GM19452 (cell line): ENCODE data around the gene NBR1.
"Not testable (repeated sequence)": the region's sequence is repeated elsewhere in the genome, so short reads cannot be mapped to it uniquely, and the experiment has no call there.

Experiments used
- ATAC-seq: cut with Tn5 transposase; IDR thresholded peaks from one replicate; pipeline ENCODE4 v1.9.1; 2021; ENCODE audit not compliant: unreplicated experiment

Gene NBR1

DNA sequence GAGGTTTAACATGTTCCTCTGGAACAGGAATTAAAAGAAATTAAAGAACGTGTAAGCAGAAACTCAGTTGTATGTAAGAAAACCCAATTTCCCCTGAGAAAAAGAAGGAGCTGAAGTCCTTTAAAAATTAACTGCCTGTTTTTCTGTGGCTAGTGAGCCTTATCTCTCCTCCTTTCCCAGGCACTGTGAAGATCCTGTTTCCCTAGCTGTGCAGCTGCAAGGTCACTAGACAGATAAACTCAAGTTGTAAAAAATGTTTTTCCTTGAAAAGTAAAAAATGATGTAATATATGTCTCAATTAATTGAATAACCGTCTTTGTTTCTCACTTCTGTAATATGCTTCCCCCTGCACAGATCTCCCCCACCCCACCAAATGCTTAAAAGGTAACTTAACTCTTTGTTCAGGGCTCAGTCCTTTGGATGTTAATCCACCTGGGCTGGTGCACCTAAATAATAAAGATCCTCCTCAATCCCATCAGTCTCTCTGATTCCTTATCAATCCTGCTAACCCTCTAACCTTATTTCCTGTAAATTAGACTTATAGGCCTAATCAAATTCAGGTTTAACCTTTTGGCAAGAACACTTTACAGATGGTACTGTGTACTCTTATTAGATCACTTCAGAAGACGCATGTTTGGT lies 17.7 kb upstream of the NBR1 start:
- ATAC-seq, result not testable (repeated sequence)

DNA sequence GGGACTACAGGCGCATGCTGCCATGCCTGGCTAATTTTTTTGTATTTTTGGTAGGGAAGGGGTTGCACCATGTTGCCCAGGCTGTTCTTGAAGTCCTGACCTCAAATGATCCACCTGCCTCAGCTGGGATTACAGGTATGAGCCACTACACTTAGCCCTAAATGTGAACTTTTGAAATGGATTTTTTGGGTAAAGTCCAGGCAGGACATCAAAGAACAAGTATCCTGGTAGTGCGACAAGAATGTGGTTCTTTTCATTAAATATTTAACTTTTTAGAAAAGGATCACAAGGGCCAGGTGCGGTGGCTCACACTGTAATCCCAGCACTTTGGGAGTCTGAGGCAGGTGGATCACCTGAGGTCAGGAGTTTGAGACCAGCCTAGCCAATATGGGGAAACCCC lies 15.3 kb upstream of the NBR1 start:
- ATAC-seq, result no peak

DNA sequence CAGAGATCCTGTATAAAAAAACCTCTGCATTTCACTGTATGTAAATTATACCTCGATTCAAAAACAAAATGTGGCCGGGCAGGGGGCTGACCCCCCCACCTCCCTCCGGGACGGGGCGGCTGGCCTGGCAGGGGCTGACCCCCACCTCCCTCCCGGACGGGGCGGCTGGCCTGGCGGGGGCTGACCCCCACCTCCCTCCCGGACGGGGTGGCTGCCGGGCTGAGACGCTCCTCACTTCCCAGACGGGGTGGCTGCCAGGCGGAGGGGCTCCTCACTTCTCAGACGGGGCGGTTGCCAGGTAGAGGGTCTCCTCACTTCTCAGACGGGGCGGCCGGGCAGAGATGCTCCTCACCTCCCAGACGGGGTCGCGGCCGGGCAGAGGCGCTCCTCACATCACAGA lies 11.8 kb upstream of the NBR1 start:
- not testable (repeated sequence) for ATAC-seq

DNA sequence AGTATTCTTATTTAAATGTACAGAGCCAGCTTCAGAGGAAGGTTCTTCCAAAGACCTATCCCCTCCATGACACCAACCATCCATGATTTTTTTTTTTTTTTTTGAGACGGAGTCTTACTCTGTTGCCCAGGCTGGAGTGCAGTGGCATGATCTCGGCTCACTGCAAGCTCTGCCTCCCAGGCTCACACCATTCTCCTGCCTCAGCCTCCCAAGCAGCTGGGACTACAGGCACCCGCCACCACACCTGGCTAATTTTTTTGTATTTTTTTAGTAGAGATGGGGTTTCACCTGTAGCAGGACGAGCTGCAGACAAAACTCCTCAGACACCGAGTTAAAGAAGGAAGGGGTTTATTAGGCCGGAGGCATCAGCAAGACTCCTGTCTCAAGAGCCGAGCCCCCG lies 11.1 kb upstream of the NBR1 start:
- not testable (repeated sequence) for ATAC-seq

DNA sequence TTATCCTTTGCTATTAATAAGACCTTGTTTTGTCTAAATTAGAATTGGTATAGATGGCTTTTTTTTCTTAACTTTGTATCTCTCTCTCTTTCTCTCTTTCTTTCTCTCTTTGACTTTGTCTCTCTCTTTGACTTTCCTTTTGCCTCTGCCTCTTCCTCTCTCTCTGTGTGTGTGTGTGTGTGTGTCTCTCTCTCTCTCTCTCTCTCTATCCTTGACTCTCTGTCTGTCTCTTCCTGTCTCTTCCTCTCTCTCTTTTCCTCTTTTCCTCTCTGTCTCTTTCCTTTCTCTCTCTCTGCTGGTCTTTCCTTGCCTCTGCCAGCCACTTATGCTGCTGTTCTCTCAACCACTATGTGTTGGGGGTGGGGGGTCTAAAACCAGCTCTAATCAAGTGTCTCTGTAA lies 5.0 kb upstream of the NBR1 start:
- not testable (repeated sequence) for ATAC-seq

DNA sequence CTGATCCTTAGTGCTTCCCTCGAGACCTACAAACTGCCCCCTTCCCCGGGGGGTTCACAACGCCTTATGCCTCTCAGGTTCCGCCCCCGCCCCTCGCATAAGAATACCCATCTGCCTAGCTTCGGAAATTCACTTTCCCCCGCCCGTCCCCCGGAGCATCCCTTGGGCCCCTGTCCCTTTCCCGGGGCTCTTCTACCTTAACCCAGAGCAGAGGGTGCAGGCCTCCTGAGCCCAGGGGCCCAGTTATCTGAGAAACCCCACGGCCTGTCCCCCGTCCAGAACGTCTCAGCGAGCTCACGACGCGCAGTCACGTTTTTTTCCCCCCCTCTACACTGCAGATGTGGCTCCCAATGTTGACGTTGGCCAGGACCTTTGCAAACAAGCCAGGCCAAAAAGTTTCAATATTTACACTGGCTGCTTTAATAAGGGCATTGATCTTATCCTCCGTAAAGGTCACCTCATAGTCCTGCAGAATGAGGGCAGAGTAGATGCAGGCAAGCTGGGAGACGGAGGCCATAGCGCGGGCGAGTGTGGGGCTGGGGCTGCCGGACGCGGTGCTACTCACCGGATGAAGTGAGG lies 1.4 kb upstream of the NBR1 start:
- ATAC-seq, result no peak

DNA sequence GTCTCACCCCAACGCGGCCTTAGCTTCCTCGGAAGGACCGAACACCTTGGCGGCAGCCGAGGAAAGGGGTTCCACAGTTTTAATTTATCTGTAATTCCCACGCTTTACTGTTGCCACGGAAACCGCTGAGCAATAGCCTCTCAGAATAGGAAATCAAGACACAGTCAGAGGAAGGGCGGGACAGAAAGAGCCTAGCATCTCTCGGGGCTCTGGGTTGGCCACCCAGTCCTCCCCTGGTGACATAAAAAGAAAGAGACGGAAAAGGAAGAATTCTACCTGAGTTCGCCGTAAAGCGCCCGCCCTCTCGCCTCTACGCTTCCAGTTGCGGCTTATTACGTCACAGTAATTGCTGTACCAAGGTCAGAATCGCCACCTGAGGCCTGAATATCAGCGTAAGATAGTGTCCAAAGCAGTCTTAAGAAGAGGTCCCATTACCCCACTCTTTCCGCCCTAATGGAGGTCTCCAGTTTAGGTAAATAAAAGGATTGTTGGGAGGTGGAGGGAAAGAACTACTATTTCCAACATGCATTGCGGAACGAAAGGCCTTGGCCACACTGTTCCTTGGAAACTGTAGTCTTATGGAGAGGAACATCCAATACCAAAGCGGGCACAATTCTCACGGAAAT lies 761 bp upstream of the NBR1 start:
- ATAC-seq, result peak; percentile 72

DNA sequence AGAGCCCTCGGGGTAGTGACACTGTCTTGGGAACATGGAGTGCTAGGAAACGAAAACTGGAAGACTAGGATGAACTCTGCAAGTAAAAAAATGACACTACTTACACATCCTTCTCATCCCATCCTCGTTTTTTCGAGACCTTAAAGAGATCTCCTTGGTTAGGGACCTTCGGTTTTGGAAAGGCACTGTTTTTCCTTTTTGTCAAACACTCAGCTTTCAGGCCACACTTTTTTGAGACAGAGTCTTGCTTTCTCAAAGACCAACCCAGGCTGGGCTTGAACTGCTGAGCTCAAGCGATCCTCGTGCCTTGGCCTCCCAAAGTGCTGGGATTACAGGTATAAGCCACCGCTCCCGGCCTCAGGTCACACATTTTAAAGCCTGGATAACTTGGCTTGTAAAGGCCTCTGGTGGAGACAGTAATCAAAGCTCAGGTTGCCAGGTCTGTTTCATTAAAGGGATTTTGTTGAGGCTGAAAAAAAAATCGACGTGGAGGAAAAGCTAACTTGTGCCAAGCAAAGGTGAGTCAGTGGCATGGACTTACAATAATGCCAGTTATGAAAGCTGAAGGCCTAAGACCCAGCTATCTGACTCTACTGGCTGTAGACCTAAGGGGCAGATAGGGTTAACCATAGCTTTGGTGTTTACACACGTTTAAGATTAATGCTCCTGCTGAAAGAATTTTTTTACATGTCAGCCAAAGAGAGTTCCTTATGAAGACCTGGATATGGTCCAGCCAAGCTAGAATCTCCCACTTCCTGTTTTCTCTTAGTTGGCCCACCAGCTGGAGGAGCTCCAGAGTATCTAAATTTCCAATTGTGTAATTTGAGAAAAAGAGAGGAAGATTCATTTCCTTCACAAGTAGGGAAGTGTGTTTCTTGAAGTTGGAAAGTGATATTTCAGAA lies 823 bp downstream of the NBR1 start:
- no peak for ATAC-seq

DNA sequence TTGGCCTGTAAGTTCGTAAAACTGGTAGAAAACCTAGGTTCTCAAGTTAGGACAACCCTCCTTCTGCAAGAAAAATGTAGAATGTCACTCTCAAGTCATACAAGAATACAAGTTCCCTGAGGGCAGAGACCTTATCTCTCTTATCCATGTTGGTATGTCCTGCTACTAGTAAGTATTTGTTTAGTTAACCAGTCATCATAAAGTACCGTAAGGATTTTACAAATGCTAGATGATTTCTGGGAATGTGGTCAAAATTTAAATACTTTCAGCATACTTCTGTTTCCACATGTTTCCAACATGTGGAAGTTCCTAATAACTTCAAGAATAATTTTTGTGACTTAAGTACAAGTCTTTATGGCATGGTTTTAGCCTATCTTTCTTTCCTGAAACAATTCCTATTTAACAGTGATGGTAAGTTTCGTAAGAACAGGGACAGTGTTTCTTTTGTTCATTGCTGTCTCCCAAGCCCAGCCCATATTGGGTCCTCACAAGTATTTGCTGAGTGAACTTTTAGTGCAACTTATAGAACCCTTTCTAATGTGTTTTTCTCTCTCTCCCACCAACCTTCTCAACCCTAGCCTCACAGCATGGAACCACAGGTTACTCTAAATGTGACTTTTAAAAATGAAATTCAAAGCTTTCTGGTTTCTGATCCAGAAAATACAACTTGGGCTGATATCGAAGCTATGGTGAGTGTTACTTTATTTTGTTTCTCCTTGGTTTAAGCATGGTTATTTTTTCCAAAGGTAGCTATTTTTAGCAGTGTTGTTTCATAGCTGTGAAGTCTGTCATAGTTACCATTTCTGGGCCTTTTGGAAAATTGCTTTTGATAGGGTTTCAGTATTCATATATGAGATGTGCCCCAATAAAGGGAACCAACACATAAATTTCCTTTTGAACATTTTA lies 4.5 kb downstream of the NBR1 start:
- ATAC-seq, result no peak

DNA sequence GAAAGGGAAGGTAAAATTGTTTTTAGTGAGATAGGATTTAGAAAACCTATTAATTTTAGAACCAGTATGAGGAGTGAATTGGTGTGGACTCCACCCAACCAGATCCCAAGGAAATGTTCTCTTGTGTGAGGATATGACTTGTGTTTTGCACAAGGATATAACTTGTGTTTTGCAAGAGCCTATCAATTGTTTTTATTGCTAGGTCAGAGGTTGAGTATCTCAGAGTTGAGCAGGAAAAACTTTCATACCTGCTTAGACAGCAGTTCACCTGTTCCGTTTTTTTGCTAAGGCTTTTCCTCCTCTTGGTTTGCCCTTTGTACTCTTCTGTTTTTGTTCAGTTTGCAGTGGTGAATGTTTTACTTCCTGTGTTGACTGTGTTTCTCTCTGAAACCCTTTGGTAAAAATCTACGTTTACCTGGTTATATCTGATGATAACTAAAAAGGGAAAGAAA lies 5.1 kb downstream of the NBR1 start:
- no peak for ATAC-seq

DNA sequence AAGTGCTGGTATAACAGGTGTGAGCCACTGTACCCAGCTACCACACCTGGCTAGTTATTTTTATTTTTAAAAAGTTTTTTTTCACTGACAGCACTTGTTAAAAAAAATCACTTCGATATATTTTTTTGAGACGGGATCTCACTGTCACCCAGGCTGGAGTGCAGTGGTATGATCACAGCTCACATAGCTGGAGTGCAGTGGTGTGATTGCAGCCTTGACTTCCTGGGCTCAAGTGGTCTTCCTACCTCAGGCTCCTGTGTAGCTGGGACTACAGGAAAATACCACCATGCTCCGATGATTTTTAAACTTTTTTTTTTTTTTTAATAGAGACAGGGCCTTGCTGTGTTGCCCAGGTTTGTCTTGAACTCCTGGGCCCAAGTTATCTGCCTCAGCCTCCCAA lies 12.9 kb downstream of the NBR1 start:
- ATAC-seq, result no peak

DNA sequence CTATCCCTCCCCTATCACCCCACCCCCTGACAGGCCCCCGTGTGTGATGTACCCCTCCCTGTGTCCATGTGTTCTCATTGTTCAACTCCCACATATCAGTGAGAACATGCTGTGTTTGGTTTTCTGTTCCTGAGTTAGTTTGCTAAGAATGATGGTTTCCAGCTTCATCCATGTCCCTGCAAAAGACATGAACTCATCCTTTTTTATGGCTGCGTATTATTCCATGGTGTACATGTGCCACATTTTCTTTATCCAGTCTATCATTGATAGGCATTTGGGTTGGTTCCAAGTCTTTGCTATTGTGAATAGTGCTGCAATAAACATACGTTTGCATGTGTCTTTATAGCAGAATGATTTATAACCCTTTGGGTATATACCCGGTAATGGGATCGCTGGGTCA lies 15.6 kb downstream of the NBR1 start:
- ATAC-seq, result not testable (repeated sequence)

DNA sequence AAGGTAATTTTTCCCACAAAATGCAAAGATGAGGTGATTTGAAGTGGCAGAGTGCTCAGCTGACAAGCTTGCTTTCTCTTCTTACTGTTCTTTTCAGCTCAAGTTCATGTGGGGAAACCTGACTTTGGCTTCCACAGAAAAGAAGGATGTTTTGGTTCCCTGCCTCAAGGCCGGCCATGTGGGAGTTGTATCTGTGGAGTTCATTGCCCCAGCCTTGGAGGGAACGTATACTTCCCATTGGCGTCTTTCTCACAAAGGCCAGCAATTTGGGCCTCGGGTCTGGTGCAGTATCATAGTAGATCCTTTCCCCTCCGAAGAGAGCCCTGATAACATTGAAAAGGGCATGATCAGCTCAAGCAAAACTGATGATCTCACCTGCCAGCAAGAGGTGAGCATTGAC lies 22.2 kb downstream of the NBR1 start:
- no peak for ATAC-seq

DNA sequence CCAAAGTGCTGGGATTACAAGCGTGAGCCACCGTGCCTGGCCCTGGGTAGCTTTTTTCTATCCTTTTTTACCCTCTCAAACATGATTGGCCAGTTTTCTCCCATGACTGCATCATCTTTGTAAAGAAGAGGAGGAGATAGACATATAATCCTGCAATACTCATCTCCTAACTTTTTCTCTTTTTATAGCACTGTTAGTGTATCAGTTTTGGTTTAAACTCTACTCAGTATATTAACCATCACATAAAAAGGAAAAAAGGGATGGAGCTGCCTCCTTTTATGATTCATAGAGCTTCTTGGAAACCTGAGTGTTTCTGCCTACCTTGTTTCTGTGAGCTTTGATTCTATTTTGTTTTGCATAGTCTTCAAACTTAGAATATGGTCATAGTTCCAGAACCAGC lies 28.6 kb downstream of the NBR1 start:
- ATAC-seq, result no peak

DNA sequence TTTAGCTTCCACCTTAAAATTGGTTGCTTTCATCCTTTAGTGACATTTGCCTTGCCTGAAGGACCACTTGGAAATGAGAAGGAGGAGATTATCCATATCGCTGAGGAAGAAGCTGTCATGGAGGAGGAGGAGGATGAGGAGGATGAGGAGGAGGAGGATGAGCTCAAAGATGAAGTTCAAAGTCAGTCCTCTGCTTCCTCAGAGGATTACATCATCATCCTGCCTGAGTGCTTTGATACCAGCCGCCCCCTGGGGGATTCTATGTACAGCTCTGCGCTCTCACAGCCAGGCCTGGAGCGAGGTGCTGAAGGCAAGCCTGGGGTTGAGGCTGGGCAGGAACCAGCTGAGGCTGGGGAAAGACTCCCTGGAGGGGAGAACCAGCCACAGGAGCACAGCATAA lies 29.1 kb downstream of the NBR1 start:
- ATAC-seq, result no peak

DNA sequence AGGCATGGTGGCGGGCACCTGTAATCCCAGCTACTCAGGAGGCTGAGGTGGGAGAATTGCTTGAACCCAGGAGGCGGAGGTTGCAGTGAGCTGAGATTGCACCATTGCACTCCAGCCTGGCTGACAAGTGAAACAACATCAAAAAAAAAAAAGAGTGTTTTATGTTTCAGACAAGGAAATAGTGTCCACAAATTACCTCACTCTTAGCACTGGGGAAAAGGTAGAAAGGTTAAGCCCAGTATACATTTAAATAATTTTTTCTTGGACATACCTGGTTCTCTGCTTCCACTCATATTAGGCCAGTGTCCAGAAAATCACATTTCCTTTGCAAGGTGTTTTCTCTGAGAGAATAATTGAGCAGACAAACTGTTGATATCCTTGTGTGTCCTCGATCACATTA lies 32.0 kb downstream of the NBR1 start:
- ATAC-seq, result not testable (repeated sequence)

DNA sequence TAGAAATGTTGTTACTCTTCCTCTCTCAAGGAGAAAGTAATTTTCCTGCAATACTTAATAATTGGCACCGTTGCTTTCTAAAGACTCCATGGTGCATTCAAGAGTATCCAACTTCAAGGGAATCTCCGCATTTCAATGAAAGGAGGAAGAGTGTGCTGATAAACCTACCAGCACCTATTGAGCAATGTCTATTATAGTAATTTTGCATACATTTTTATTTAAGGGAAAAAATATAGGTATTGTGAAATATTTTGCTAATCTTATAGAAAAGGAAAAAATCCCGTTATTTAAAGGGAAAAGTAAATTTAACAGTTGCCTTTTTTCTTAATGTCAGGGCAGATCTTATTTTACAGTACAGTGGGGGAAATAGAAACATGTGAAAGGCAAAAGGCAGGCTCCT lies 39.6 kb downstream of the NBR1 start:
- no peak for ATAC-seq

DNA sequence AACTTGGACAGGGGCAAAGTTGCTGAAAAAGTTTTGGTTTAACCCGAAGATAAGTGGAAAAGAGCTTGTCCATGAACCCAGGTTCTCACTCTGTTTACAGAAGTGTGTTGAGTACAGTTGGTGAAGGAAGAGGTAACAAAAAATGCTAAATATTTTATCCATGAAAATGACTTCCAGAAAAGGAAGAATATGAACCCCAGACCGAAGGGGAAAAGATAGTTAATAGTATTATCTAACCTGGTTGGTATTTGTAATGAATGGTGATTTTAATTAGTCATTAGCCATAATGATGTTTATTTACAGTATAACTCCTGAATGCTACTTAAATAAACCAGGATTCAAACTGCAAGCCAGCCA lies 40.1 kb downstream of the NBR1 start:
- ATAC-seq, result no peak

DNA sequence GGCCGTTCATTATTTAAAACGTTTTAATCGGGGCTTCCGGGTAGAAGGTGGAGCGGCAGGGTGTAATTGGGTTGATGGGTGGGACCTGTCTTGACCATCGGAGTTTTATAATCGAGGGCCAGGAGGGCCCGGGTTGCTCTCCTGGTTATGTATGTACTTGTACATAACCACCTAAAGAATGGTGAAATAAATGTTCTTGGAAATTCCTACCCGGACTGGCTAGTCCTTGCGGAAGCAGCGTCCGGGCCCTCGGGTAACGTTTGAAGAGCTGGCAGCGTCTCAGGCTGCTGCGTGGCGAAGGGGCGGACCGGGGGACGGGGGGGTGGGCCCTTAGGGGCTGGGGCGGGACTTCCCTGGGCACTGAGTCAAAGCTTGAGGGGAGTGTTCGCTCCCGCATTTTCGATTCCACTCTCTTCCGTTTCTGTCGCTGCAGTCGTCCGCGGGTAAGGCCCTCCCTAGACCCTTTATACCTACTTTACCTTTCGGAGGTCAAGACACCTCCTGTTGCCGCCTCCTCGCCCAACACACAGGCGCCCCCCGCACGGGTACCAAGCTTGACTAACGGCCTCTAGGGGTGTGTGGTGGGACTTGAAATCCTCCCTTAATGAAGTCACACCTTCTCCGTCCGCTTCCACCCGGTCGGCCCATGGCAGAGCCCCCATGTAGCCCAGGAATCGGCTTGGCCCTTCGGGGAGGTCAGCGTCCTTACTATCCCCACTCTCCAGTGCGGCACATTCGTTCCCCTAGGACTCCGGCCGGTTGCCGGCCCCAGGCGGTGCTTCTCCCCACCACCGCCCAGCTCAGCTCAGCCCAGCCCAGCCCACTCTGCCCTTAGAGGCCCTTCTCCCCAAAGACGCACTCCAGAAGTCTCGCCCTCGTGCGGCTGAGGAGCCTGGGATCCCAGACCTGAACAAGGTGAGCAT lies 40.7 kb downstream of the NBR1 start, which contains the start of gene TMEM106A:
Gene TMEM106A (plus strand): TSS at position 396 of the 923 bp plus-strand sequence. CDS start 1,167 bp downstream, outside the sequence.
- peak; percentile 73 for ATAC-seq
